PFSK-1 (cell line): ENCODE measurements around the gene HCN4.

Experiments
- FOXP2 ChIP-seq: optimal IDR thresholded peaks from 2 replicates; pipeline ENCODE3; 2011; ENCODE audit warnings: borderline replicate concordance, control low read depth, inconsistent platforms; ENCODE audit not compliant: insufficient read depth; ENCODE audit errors: extremely low read length, extremely low read depth
- POLR2AphosphoS5 ChIP-seq: IDR thresholded peaks from 2 replicates; pipeline ENCODE4 v1.6.1; 2012; ENCODE audit warnings: low read depth, mild to moderate bottlenecking, control low read depth, low read length, moderate library complexity
- REST ChIP-seq, 2 experiments: IDR thresholded peaks; 2 replicates each; pipeline versions ENCODE4 v1.6.1 to v1.8.0; 2011 to 2012; ENCODE audit warnings: low read depth in 2 of 2, low read length in 2 of 2, control low read depth in 1 of 2, inconsistent platforms in 1 of 2, mild to moderate bottlenecking in 1 of 2, moderate library complexity in 1 of 2; ENCODE audit not compliant: insufficient read depth in 1 of 2
- SIN3A ChIP-seq: IDR thresholded peaks from 2 replicates; pipeline ENCODE4 v1.6.1; 2012; ENCODE audit warnings: mild to moderate bottlenecking, low read length, moderate library complexity, borderline replicate concordance; ENCODE audit not compliant: insufficient read depth
- TAF1 ChIP-seq: IDR thresholded peaks from 2 replicates; pipeline ENCODE4 v1.6.1; 2012; ENCODE audit warnings: low read length, control low read depth, borderline replicate concordance; ENCODE audit not compliant: insufficient read depth

Gene HCN4

DNA sequence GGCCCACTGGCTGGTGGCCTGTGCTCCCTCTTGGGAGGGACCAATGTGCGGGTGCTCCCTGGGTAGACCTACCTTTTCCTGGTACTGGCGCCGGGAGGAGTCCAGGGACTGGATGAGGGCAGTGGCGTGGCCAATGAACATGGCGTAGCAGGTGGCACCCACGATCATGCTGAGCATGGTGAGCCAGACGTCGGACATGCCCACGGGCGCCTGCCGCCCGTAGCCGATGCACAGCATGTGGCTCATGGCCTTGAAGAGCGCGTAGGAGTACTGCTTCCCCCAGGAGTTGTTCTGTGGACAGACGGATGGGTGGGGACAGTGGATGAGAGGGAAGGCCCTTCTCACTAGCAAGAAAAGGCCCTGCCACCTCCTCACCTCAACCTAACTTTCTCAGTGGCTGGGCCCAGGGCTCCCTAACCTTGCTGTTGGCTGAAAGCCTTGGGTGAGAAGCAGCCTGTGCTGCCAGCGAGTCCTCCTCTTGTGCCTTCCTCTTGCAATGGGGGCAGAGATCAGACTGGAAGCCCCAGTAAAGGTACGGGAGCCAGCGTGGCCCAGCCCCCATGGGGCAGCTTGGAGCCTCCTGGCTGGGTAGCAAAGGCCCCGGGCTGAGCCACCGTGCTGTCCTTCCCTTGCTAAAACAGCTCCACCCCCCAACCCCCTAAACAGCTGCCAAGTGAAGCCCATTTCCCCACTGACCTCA, 39.1 kb downstream of the HCN4 start:
- TF ChIP-seq REST (IDR thresholded peaks at IDR 0.05; ENCODE audit: insufficient read depth in 1 of 2, low read depth in 2 of 2, low read length in 2 of 2) (no peak), SIN3A (no peak), FOXP2 (no peak), POLR2AphosphoS5 (no peak), TAF1 (no peak)

DNA sequence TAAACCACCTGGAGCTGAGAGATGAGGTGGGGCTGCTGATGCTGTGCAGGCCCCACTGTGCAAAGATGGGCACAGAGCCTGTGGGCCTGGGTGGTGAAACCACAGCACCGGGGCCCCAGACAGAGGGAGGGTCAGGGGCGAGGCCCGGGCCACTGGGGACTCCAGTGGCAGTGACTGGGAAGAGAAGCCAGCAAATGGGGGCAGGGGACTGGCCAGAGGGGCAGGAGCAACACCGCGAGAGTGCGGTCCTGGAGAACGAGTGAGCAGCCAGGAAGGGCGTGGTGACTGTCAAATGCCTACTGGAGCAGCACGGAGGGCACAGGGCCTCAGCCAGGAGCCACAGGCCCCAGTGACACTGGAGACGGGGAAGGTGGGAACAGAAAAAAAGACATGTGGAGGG, 39.8 kb downstream of the HCN4 start:
- no peak for TF ChIP-seq FOXP2
- TF ChIP-seq POLR2AphosphoS5 = no peak
- TF ChIP-seq REST (IDR thresholded peaks at IDR 0.05; ENCODE audit: insufficient read depth in 1 of 2, low read depth in 2 of 2, low read length in 2 of 2) = no peak
- TF ChIP-seq SIN3A = no peak
- TF ChIP-seq TAF1 = no peak

GRCh38 chr15:73328149-73328820, 40.5 kb downstream of the HCN4 start:
- TF ChIP-seq FOXP2 (no peak), POLR2AphosphoS5 (no peak), REST (IDR thresholded peaks at IDR 0.05; ENCODE audit: insufficient read depth in 1 of 2, low read depth in 2 of 2, low read length in 2 of 2) (no peak), TAF1 (no peak), SIN3A (no peak)

DNA sequence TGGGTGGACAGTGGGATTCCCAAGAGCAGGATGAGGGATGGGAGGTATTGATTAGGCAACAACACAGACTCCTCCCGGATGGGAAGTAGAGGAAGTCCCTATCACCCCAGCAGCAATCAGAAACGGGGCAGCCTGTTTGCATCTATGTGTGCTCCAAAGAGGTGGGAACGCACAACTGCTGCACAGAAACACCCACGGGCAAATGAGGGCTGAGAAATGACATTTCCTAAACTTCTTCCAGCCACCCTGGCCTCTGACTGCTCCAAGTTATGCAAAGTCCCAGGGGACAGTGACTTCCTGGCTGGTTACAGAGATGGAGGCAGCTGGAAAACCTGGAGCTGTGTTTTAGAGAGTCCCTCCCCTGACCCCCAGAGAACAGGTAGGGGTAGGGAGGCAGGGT, 42.6 kb downstream of the HCN4 start:
- TF ChIP-seq POLR2AphosphoS5 (no peak), TAF1 (no peak), REST (IDR thresholded peaks at IDR 0.05; ENCODE audit: insufficient read depth in 1 of 2, low read depth in 2 of 2, low read length in 2 of 2) (no peak), SIN3A (no peak), FOXP2 (no peak)
